Vein endothelial cell (primary cell): ENCODE measurements around the gene COA4. TPM values are rescaled to one million over a fixed set of nuclear protein-coding genes. Genes with fewer than 3 reads are reported as not detected.

ENCODE experiments used
- total RNA-seq: library from RNA; depleted of rRNA; stranded (reverse); fragments of >200 nt; gene quantifications from 2 replicates; pipeline ENCODE4 v1.2.3, GENCODE V29; 2012

Gene COA4
- total RNA-seq, result 72.1 and 73.5 TPM in 2 replicates

DNA sequence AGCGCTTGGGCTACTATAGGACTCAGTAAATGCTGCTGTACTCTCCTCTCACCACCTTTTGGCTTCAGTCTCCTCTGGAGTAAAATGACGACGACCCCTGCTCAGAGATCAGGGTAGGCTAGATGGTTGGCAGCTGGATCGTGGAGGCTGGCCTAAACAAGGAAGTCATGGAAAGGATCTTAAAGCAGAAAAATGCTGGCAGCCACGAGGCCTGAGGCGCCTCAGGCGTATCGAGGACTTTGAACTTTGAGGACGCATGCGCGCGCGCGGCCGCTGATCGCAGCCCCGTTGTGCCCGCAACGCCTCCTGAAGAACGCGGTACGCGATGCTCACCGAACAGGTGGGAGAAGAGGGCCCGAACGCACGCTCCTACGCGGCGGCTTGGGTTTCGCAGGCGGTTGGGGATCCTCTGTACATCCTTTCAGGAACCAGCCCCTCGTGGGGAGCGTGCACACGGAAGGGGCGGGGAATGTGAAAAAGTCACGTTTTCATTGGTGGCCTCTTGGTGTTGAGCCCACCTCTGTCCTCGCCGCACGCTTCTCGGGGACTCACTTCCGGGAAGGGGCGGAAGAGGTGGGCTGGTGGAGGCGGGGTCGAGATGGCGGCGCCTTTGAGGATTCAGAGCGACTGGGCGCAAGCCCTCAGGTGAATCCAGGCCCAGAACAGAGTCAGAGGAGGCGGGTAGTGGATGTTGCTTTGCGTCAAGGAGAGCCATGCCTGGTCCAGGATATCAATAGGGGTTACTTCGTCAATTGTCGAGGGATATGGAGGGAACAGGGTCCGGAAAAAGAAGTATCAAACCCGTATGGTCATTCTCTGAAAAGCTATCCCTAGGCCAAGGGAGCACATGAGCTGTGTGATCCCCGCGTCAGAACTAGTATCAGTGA is at the start of gene COA4, which contains the start of gene PAAF1:
COA4 (minus strand) TSS at position 423 of the 887 bp plus-strand sequence. CDS start 3,468 bp downstream, outside the sequence.
PAAF1 (plus strand) TSS at position 576 of the 887 bp plus-strand sequence; CDS start at position 599, 23 bp downstream.

Other genes starting within 250 kb of the COA4 start
- gene PLEKHB1, start 230.3 kb downstream of the COA4 start, total RNA-seq, result 0.98 TPM in 1 of 2 replicates, not detected in the other
- 125 and 179 TPM in 2 replicates for gene RAB6A, start 115.8 kb downstream of the COA4 start, total RNA-seq
- gene MRPL48, start 89.0 kb downstream of the COA4 start, total RNA-seq, result 23.8 and 24.0 TPM in 2 replicates
- gene PAAF1, start 153 bp upstream of the COA4 start, total RNA-seq, result 5.9 and 7.9 TPM in 2 replicates
- gene DNAJB13, start 74.2 kb upstream of the COA4 start, total RNA-seq, result not detected in 2 replicates
- under 0.01 and 4.2 TPM in 2 replicates for gene UCP2, start 106.0 kb upstream of the COA4 start, total RNA-seq
- gene UCP3, start 132.2 kb upstream of the COA4 start, total RNA-seq, result 0.33 and 0.67 TPM in 2 replicates